Central memory CD8-positive, alpha-beta T cell (primary cell): ENCODE measurements around the gene MECP2.
A peak's percentile ranks its signal among the peaks of the same experiment; 100 is the strongest.

ENCODE experiments used
- ATAC-seq: fragments of 150-1000 bp; cut with Tn5 transposase; replicated peaks from 2 replicates; pipeline ENCODE4 v1.10.0; 2022; ENCODE audit warnings: mild to moderate bottlenecking, moderate FRiP score, moderate number of reproducible peaks; ENCODE audit not compliant: poor library complexity, severe bottlenecking; ENCODE audit errors: extremely low read depth
- DNase-seq, 2 donors: peaks; one replicate each; pipeline ENCODE4 v3.0.0; 2021; ENCODE audit warnings: low spot score in 2 of 2
- H3K27ac Mint-ChIP-seq: one replicate; pipeline ENCODE4 v1.8.0; 2022; ENCODE audit warnings: low read depth, mild to moderate bottlenecking, moderate library complexity, mixed read lengths
- H3K27me3 Mint-ChIP-seq: one replicate; pipeline ENCODE4 v1.8.0; 2022; ENCODE audit warnings: mixed read lengths
- H3K36me3 Mint-ChIP-seq: one replicate; pipeline ENCODE4 v1.8.0; 2022; ENCODE audit warnings: mild to moderate bottlenecking, moderate library complexity, mixed read lengths; ENCODE audit not compliant: insufficient read depth
- H3K4me1 Mint-ChIP-seq: one replicate; pipeline ENCODE4 v1.8.0; 2022; ENCODE audit warnings: mixed read lengths
- H3K4me3 Mint-ChIP-seq: one replicate; pipeline ENCODE4 v1.8.0; 2022; ENCODE audit warnings: mild to moderate bottlenecking, moderate library complexity, mixed read lengths
- H3K9me3 Mint-ChIP-seq: one replicate; pipeline ENCODE4 v1.8.0; 2022; ENCODE audit warnings: mixed read lengths

The MECP2 gene

GRCh38 chrX:154049209-154050112, 48.1 kb downstream of the MECP2 start:
- peak overlapping the region; percentile 83 for H3K27ac Mint-ChIP-seq
- peaks cover 38% of the 10 kb centered on the region for H3K36me3 Mint-ChIP-seq

GRCh38 chrX:154048398-154048797, 49.1 kb downstream of the MECP2 start:
- DNase-seq (no peak), ATAC-seq (no peak)
- Mint-ChIP-seq H3K4me1 (peaks cover 51% of the 10 kb centered on the region), H3K9me3 (no peaks in the 10 kb centered on the region), H3K27ac (peak overlapping the region; percentile 58), H3K36me3 (peaks cover 37% of the 10 kb centered on the region), H3K4me3 (no peak overlapping the region), H3K27me3 (no peaks in the 10 kb centered on the region)

More at GRCh38 chrX:154049209-154050112, 48.1 kb downstream of the MECP2 start:
- no peak for DNase-seq
- no peaks in the 10 kb centered on the region for H3K9me3 Mint-ChIP-seq
- H3K4me3 Mint-ChIP-seq: no peak overlapping the region
- ATAC-seq: no peak
- no peaks in the 10 kb centered on the region for H3K27me3 Mint-ChIP-seq
- peaks cover 51% of the 10 kb centered on the region for H3K4me1 Mint-ChIP-seq

- Mint-ChIP-seq H3K9me3 (no peaks in the 10 kb centered on the region), H3K36me3 (peaks cover 41% of the 10 kb centered on the region), H3K27me3 (no peaks in the 10 kb centered on the region), H3K4me1 (peaks cover 50% of the 10 kb centered on the region), H3K27ac (peak overlapping the region; percentile 50), H3K4me3 (no peak overlapping the region)
- ATAC-seq (no peak), DNase-seq (no peak)
Measured at GRCh38 chrX:154046940-154047610, 50.4 kb downstream of the MECP2 start.

- peaks cover 39% of the 10 kb centered on the region for H3K36me3 Mint-ChIP-seq
- peak overlapping the region; percentile 50 for H3K27ac Mint-ChIP-seq
- DNase-seq (no peak), ATAC-seq (no peak)
- no peaks in the 10 kb centered on the region for H3K27me3 Mint-ChIP-seq
- H3K4me1 Mint-ChIP-seq: peaks cover 48% of the 10 kb centered on the region
- H3K9me3 Mint-ChIP-seq: no peaks in the 10 kb centered on the region
- no peak overlapping the region for H3K4me3 Mint-ChIP-seq
Measured at GRCh38 chrX:154046031-154046781, 51.3 kb downstream of the MECP2 start.

- H3K27me3 Mint-ChIP-seq: no peaks in the 10 kb centered on the region
- H3K9me3 Mint-ChIP-seq: no peaks in the 10 kb centered on the region
- DNase-seq: no peak
- peaks cover 46% of the 10 kb centered on the region for H3K36me3 Mint-ChIP-seq
- no peak for ATAC-seq
- no peak overlapping the region for H3K27ac Mint-ChIP-seq
- peaks cover 43% of the 10 kb centered on the region for H3K4me1 Mint-ChIP-seq
- H3K4me3 Mint-ChIP-seq: no peak overlapping the region
Measured at GRCh38 chrX:154044091-154044490, 53.4 kb downstream of the MECP2 start.

- Mint-ChIP-seq H3K27me3 (no peaks in the 10 kb centered on the region), H3K36me3 (peaks cover 46% of the 10 kb centered on the region), H3K9me3 (no peaks in the 10 kb centered on the region), H3K4me3 (no peak overlapping the region), H3K27ac (no peak overlapping the region), H3K4me1 (peaks cover 40% of the 10 kb centered on the region)
- ATAC-seq (no peak), DNase-seq (no peak)
Measured at GRCh38 chrX:154043003-154043763, 54.3 kb downstream of the MECP2 start.

- Mint-ChIP-seq H3K9me3 (no peaks in the 10 kb centered on the region), H3K4me1 (peaks cover 30% of the 10 kb centered on the region), H3K36me3 (peaks cover 46% of the 10 kb centered on the region), H3K4me3 (no peak overlapping the region), H3K27me3 (no peaks in the 10 kb centered on the region), H3K27ac (no peak overlapping the region)
- no peak for DNase-seq
- ATAC-seq: no peak
Measured at GRCh38 chrX:154040863-154041262, 56.7 kb downstream of the MECP2 start.

- H3K27ac Mint-ChIP-seq: no peak overlapping the region
- DNase-seq (no peak), ATAC-seq (no peak)
- H3K36me3 Mint-ChIP-seq: peaks cover 47% of the 10 kb centered on the region
- no peaks in the 10 kb centered on the region for H3K9me3 Mint-ChIP-seq
- H3K27me3 Mint-ChIP-seq: no peaks in the 10 kb centered on the region
- H3K4me3 Mint-ChIP-seq: no peak overlapping the region
- H3K4me1 Mint-ChIP-seq: peaks cover 31% of the 10 kb centered on the region
Measured at GRCh38 chrX:154040307-154040756, 57.2 kb downstream of the MECP2 start.

- Mint-ChIP-seq H3K27me3 (no peaks in the 10 kb centered on the region), H3K4me1 (peaks cover 31% of the 10 kb centered on the region), H3K36me3 (peaks cover 46% of the 10 kb centered on the region)
Measured at GRCh38 chrX:154039577-154039976, 57.9 kb downstream of the MECP2 start.

GRCh38 chrX:154038656-154039055, 58.9 kb downstream of the MECP2 start:
- no peak overlapping the region for H3K27ac Mint-ChIP-seq
- H3K36me3 Mint-ChIP-seq: peaks cover 41% of the 10 kb centered on the region
- no peak overlapping the region for H3K4me3 Mint-ChIP-seq
- DNase-seq: no peak
- no peaks in the 10 kb centered on the region for H3K27me3 Mint-ChIP-seq
- no peak for ATAC-seq
- H3K4me1 Mint-ChIP-seq: peaks cover 32% of the 10 kb centered on the region
- no peaks in the 10 kb centered on the region for H3K9me3 Mint-ChIP-seq

More at GRCh38 chrX:154039577-154039976, 57.9 kb downstream of the MECP2 start:
- DNase-seq (no peak), ATAC-seq (no peak)
- Mint-ChIP-seq H3K9me3 (no peaks in the 10 kb centered on the region), H3K27ac (no peak overlapping the region), H3K4me3 (no peak overlapping the region)

GRCh38 chrX:154037754-154038153, 59.8 kb downstream of the MECP2 start:
- H3K36me3 Mint-ChIP-seq: peaks cover 40% of the 10 kb centered on the region
- no peaks in the 10 kb centered on the region for H3K9me3 Mint-ChIP-seq
- peaks cover 36% of the 10 kb centered on the region for H3K4me1 Mint-ChIP-seq
- ATAC-seq: no peak
- no peak for DNase-seq
- H3K27me3 Mint-ChIP-seq: no peaks in the 10 kb centered on the region
- peak overlapping the region; percentile 19 for H3K27ac Mint-ChIP-seq
- no peak overlapping the region for H3K4me3 Mint-ChIP-seq

- Mint-ChIP-seq H3K36me3 (peaks cover 46% of the 10 kb centered on the region), H3K27ac (peak overlapping the region; percentile 95), H3K9me3 (no peaks in the 10 kb centered on the region), H3K4me1 (peaks cover 35% of the 10 kb centered on the region), H3K27me3 (no peaks in the 10 kb centered on the region), H3K4me3 (peak overlapping the region; percentile 27)
- ATAC-seq (peak; percentile 92), DNase-seq (peak in 1 of 2 donors; percentile 14)
Measured at GRCh38 chrX:154036513-154036912, 61.0 kb downstream of the MECP2 start.
